Activated naive CD4-positive, alpha-beta T cell treated with anti-CD3 and anti-CD28 coated beads for 36 hours (primary cell): ENCODE data around the gene OTOP3. TPM values are rescaled to one million over a fixed set of nuclear protein-coding genes. Genes with fewer than 3 reads are reported as not detected.

Experiments
- CTCF ChIA-PET: fragments of 350-600 bp; sonication (Branson Sonifier 250); formaldehyde crosslinking; loops from one replicate; lab custom pipeline; 2021; ENCODE audit warnings: antibody characterized with exemption; lab: Charles Lee
- DNase-seq: peaks from one replicate; pipeline ENCODE4 v3.0.0-alpha.2; 2020
- H3K27ac Mint-ChIP-seq: one replicate; pipeline ENCODE4 v1.8.0; 2021; ENCODE audit warnings: mild to moderate bottlenecking, mixed read lengths
- H3K27me3 Mint-ChIP-seq: one replicate; pipeline ENCODE4 v1.8.0; 2021; ENCODE audit warnings: low read depth, mixed read lengths
- H3K36me3 Mint-ChIP-seq: one replicate; pipeline ENCODE4 v1.8.0; 2021; ENCODE audit warnings: low read depth, mixed read lengths
- H3K4me1 Mint-ChIP-seq: one replicate; pipeline ENCODE4 v1.8.0; 2021; ENCODE audit warnings: low read depth, mixed read lengths
- H3K4me3 Mint-ChIP-seq: one replicate; pipeline ENCODE4 v1.8.0; 2021; ENCODE audit warnings: mild to moderate bottlenecking, moderate library complexity, mixed read lengths
- H3K9me3 Mint-ChIP-seq: one replicate; pipeline ENCODE4 v1.8.0; 2021; ENCODE audit warnings: mixed read lengths
- intact Hi-C: fragments of 100-400 bp; cut with micrococcal nuclease; formaldehyde crosslinking; loops from one replicate; pipeline ENCODE4 v1.15.1; 2023
- total RNA-seq, 2 experiments: library from RNA; stranded (reverse); gene quantifications; one replicate each; pipeline ENCODE4 v1.2.3, GENCODE V29; 2021

OTOP3 gene
- total RNA-seq, 2 experiments from 2014 or later = not detected

GRCh38 chr17:74936470-74936799 lies 737 bp downstream of the OTOP3 start:
- no peak overlapping the region for H3K4me3 Mint-ChIP-seq
- peaks cover 28% of the 10 kb centered on the region for H3K27me3 Mint-ChIP-seq
- no peak overlapping the region for H3K27ac Mint-ChIP-seq
- CTCF ChIA-PET = no interaction called here
- no peaks in the 10 kb centered on the region for H3K36me3 Mint-ChIP-seq
- DNase-seq = no peak
- intact Hi-C loops = no loop called here
- H3K4me1 Mint-ChIP-seq = no peaks in the 10 kb centered on the region
- no peaks in the 10 kb centered on the region for H3K9me3 Mint-ChIP-seq

- no peak overlapping the region for H3K4me3 Mint-ChIP-seq
- peaks cover 30% of the 10 kb centered on the region for H3K27me3 Mint-ChIP-seq
Measured at GRCh38 chr17:74937064-74938051, 1.7 kb downstream of the OTOP3 start.

GRCh38 chr17:74938194-74938950 lies 2.7 kb downstream of the OTOP3 start:
- no peak overlapping the region for H3K4me3 Mint-ChIP-seq
- H3K27ac Mint-ChIP-seq = no peak overlapping the region
- H3K9me3 Mint-ChIP-seq = no peaks in the 10 kb centered on the region
- intact Hi-C loops = no loop called here
- CTCF ChIA-PET = interaction anchor here (0.6 to 1.4 kb wide), 3 partner anchors 22 to 523 kb away, joined by 3 read pairs; no protein-coding TSS in a partner anchor
- peaks cover 26% of the 10 kb centered on the region for H3K27me3 Mint-ChIP-seq
- no peak for DNase-seq
- H3K4me1 Mint-ChIP-seq = no peaks in the 10 kb centered on the region
- H3K36me3 Mint-ChIP-seq = no peaks in the 10 kb centered on the region

More at GRCh38 chr17:74937064-74938051, 1.7 kb downstream of the OTOP3 start:
- DNase-seq = no peak
- Mint-ChIP-seq H3K9me3 (no peaks in the 10 kb centered on the region), H3K27ac (no peak overlapping the region), H3K4me1 (no peaks in the 10 kb centered on the region), H3K36me3 (no peaks in the 10 kb centered on the region)
- CTCF ChIA-PET = no interaction called here
- intact Hi-C loops = no loop called here

- Mint-ChIP-seq H3K27ac (no peak overlapping the region), H3K27me3 (peaks cover 26% of the 10 kb centered on the region), H3K4me1 (no peaks in the 10 kb centered on the region), H3K4me3 (no peak overlapping the region), H3K9me3 (no peaks in the 10 kb centered on the region), H3K36me3 (no peaks in the 10 kb centered on the region)
- DNase-seq = no peak
- intact Hi-C loops = no loop called here
- CTCF ChIA-PET = interaction anchor here (0.6 to 1.4 kb wide), 2 partner anchors 21 to 351 kb away, joined by 3 to 4 read pairs; no protein-coding TSS in a partner anchor
Measured at GRCh38 chr17:74939534-74939933, 3.8 kb downstream of the OTOP3 start.

GRCh38 chr17:74941128-74941725 lies 5.5 kb downstream of the OTOP3 start:
- Mint-ChIP-seq H3K27me3 (peaks cover 22% of the 10 kb centered on the region), H3K4me3 (no peak overlapping the region), H3K27ac (no peak overlapping the region), H3K4me1 (no peaks in the 10 kb centered on the region), H3K36me3 (no peaks in the 10 kb centered on the region), H3K9me3 (no peaks in the 10 kb centered on the region)
- no peak for DNase-seq
- CTCF ChIA-PET = no interaction called here
- intact Hi-C loops = no loop called here

GRCh38 chr17:74943808-74944522 lies 8.3 kb downstream of the OTOP3 start:
- DNase-seq = no peak
- no peaks in the 10 kb centered on the region for H3K36me3 Mint-ChIP-seq
- H3K27me3 Mint-ChIP-seq = peaks cover 4% of the 10 kb centered on the region
- intact Hi-C loops = no loop called here
- no peak overlapping the region for H3K4me3 Mint-ChIP-seq
- H3K27ac Mint-ChIP-seq = no peak overlapping the region
- CTCF ChIA-PET = interaction anchor here (1.2 kb wide), 1 partner anchor 17 kb away, joined by 4 read pairs; no protein-coding TSS in a partner anchor
- no peaks in the 10 kb centered on the region for H3K4me1 Mint-ChIP-seq
- H3K9me3 Mint-ChIP-seq = no peaks in the 10 kb centered on the region

- DNase-seq = no peak
- intact Hi-C loops = no loop called here
- Mint-ChIP-seq H3K27ac (no peak overlapping the region), H3K9me3 (no peaks in the 10 kb centered on the region), H3K36me3 (no peaks in the 10 kb centered on the region), H3K4me3 (no peak overlapping the region), H3K27me3 (peaks cover 4% of the 10 kb centered on the region), H3K4me1 (no peaks in the 10 kb centered on the region)
- CTCF ChIA-PET = interaction anchor here (0.6 to 4.1 kb wide), 2 partner anchors 16 to 49 kb away, joined by 7 to 18 read pairs; no protein-coding TSS in a partner anchor
Measured at GRCh38 chr17:74945543-74945942, 9.8 kb downstream of the OTOP3 start.

GRCh38 chr17:74946641-74947040 lies 10.9 kb downstream of the OTOP3 start:
- no peaks in the 10 kb centered on the region for H3K36me3 Mint-ChIP-seq
- CTCF ChIA-PET = interaction anchor here (4.1 kb wide), 1 partner anchor 15 kb away, joined by 18 read pairs; no protein-coding TSS in a partner anchor
- H3K4me1 Mint-ChIP-seq = no peaks in the 10 kb centered on the region
- H3K9me3 Mint-ChIP-seq = no peaks in the 10 kb centered on the region
- no peak for DNase-seq
- no peak overlapping the region for H3K4me3 Mint-ChIP-seq
- no peak overlapping the region for H3K27ac Mint-ChIP-seq
- H3K27me3 Mint-ChIP-seq = peaks cover 4% of the 10 kb centered on the region
- intact Hi-C loops = no loop called here

GRCh38 chr17:74947041-74947754 lies 11.5 kb downstream of the OTOP3 start:
- no peak overlapping the region for H3K4me3 Mint-ChIP-seq
- intact Hi-C loops = no loop called here
- no peaks in the 10 kb centered on the region for H3K27me3 Mint-ChIP-seq
- no peak for DNase-seq
- no peak overlapping the region for H3K27ac Mint-ChIP-seq
- CTCF ChIA-PET = interaction anchor here (4.1 kb wide), 1 partner anchor 14 kb away, joined by 18 read pairs; no protein-coding TSS in a partner anchor
- H3K9me3 Mint-ChIP-seq = no peaks in the 10 kb centered on the region
- H3K36me3 Mint-ChIP-seq = no peaks in the 10 kb centered on the region
- no peaks in the 10 kb centered on the region for H3K4me1 Mint-ChIP-seq

- Mint-ChIP-seq H3K9me3 (no peaks in the 10 kb centered on the region), H3K27ac (no peak overlapping the region), H3K36me3 (no peaks in the 10 kb centered on the region), H3K27me3 (no peaks in the 10 kb centered on the region), H3K4me3 (no peak overlapping the region), H3K4me1 (no peaks in the 10 kb centered on the region)
- no peak for DNase-seq
- intact Hi-C loops = no loop called here
- CTCF ChIA-PET = interaction anchor here (1.2 to 1.5 kb wide), 3 partner anchors 8 to 26 kb away, joined by 5 to 6 read pairs (median 5); partner anchors contain the start of gene OTOP2
Measured at GRCh38 chr17:74949455-74950115, 13.9 kb downstream of the OTOP3 start.

- CTCF ChIA-PET = interaction anchor here (1.2 to 1.4 kb wide), 2 partner anchors 11 to 26 kb away, joined by 5 to 6 read pairs; partner anchors contain the start of gene OTOP2
- Mint-ChIP-seq H3K27ac (no peak overlapping the region), H3K4me3 (no peak overlapping the region)
Measured at GRCh38 chr17:74950207-74950606, 14.5 kb downstream of the OTOP3 start.

More at GRCh38 chr17:74950207-74950606, 14.5 kb downstream of the OTOP3 start:
- intact Hi-C loops = no loop called here
- Mint-ChIP-seq H3K27me3 (no peaks in the 10 kb centered on the region), H3K36me3 (no peaks in the 10 kb centered on the region), H3K9me3 (no peaks in the 10 kb centered on the region), H3K4me1 (no peaks in the 10 kb centered on the region)
- no peak for DNase-seq
